ENCODE results near the gene AMPD2.
A peak's percentile ranks its signal among the peaks of the same experiment; 100 is the strongest.
"Not testable (repeated sequence)": the region's sequence is repeated elsewhere in the genome, so short reads cannot be mapped to it uniquely, and the experiment has no call there.

The AMPD2 gene

DNA sequence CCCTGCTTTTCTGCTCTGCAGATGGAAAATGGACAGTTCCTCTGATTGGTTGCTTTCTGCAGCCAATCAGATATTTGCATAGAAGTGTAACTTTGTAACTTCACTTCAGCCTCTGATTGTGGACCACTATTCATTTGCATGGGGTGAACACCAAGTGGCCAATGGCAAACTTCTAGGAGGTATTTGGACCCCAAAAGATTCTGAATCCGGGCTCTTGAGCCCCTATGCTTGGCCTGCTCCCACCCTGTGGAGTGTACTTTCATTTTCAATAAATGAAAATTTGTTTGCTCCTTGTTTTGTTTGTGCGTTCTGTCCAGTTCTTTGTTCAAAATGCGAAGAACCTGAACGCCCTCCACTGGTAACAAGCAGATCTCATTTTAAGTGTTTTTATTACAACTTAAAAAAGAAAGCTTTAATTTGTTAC is 29.9 kb downstream of the AMPD2 start:
- DNase-seq (ENCODE audit: low read depth in 2 of 2): no peak

- no peak for DNase-seq (ENCODE audit: low read depth in 2 of 2)
These were observed 31.0 kb downstream of the AMPD2 start for GRCh38 chr1:109650609-109651008.

GRCh38 chr1:109652402-109652801 is 32.8 kb downstream of the AMPD2 start:
- no peak for DNase-seq (ENCODE audit: low read depth in 2 of 2)

- DNase-seq (ENCODE audit: low read depth in 2 of 2): no peak
These were observed 33.7 kb downstream of the AMPD2 start for GRCh38 chr1:109653306-109653705.

- no peak for DNase-seq (ENCODE audit: low read depth in 2 of 2)
These were observed 34.9 kb downstream of the AMPD2 start for GRCh38 chr1:109654519-109654918.

- DNase-seq (ENCODE audit: low read depth in 2 of 2): no peak
These were observed 36.2 kb downstream of the AMPD2 start, which contains the start of gene GSTM4 for GRCh38 chr1:109655615-109656519. TSS of gene GSTM4 (plus strand) at chr1:109656099. CDS start at chr1:109656390, 291 bp downstream.

GRCh38 chr1:109657395-109657794 is 37.8 kb downstream of the AMPD2 start:
- no peak for DNase-seq (ENCODE audit: low read depth in 2 of 2)

DNA sequence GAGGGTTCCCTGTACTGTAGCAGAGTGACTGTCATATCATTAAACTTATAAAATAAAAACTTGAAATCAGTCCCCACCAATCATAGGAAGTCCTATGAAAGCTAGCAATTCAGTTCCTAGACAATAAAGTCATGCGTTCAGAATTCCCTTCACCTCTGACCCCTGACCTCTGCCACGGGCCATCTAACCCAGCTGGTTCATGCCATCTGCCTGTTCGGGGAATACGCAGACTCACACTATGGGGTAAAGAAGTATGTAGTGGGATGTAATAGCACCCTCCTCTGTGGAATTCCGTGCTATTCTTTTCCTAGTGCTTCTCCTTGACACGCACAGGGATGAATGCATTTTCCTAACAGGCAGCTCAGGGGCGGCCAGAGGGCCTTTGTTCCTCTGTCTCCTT is 38.3 kb downstream of the AMPD2 start:
- DNase-seq (ENCODE audit: low read depth in 2 of 2): no peak

GRCh38 chr1:109658533-109659042 is 39.0 kb downstream of the AMPD2 start:
- DNase-seq (ENCODE audit: low read depth in 2 of 2): no peak

DNA sequence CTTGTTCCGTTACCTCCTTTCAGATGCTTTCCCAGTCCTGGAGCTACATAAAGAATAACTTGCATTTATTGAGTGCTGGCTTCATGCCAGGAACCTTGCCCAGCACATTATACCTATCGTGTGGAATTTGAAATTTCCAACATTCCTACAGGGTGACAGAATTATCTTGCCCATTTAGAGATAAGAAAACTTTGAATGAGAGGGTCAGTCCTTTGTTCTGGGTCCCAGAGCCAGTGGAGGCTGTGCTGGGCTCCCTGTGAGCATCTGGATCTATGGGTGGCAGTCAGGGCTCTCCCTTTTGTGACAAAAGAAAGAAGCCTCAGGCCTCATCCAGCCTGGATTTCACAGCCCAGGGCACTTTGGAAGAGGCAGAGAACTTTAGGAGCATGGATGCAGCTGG is 39.5 kb downstream of the AMPD2 start:
- no peak for DNase-seq (ENCODE audit: low read depth in 2 of 2)

- DNase-seq (ENCODE audit: low read depth in 2 of 2): no peak
These were observed 40.5 kb downstream of the AMPD2 start for GRCh38 chr1:109659997-109660690.

DNA sequence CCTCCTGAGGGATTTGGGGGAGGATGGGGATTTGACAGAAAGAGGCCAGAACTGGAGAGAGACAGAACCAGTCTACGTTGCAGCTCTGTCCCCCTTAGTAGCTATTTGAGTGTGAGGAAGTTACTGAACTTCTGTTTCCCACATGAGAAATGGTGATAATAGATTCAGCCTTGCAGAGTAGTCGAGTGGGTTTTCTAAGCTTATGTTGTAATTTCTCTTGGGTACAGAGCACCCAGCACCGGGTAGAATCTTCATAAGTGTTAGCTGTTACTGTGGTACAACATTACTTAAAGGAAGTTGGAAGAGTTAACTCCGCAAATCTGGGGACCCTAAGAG is 41.0 kb downstream of the AMPD2 start:
- DNase-seq (ENCODE audit: low read depth in 2 of 2): not testable (repeated sequence)

DNA sequence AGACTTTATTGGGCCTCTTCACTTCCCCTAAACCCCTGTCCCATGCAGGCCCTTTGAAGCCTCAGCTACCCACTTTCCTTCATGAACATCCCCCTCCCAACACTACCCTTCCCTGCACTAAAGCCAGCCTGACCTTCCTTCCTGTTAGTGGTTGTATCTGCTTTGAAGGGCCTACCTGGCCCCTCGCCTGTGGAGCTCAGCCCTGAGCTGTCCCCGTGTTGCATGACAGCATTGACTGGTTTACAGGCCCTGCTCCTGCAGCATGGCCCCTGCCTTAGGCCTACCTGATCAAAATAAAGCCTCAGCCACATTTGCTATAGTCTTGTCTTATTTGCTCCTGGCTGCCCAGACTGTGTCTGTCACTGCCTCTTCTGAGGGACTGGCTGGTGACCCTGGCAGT is 41.8 kb downstream of the AMPD2 start:
- DNase-seq (ENCODE audit: low read depth in 2 of 2): no peak

- DNase-seq (ENCODE audit: low read depth in 2 of 2): no peak
These were observed 45.0 kb downstream of the AMPD2 start for GRCh38 chr1:109664671-109665070.

- peak; percentile 59 to 62 for DNase-seq (ENCODE audit: low read depth in 2 of 2)
These were observed 48.0 kb downstream of the AMPD2 start, which contains the start of gene GSTM2 for GRCh38 chr1:109667452-109668122. TSS of gene GSTM2 (plus strand) at chr1:109668057. CDS start at chr1:109668116, 59 bp downstream.

- no peak for DNase-seq (ENCODE audit: low read depth in 2 of 2)
These were observed 48.6 kb downstream of the AMPD2 start for GRCh38 chr1:109668123-109668775.

- no peak for DNase-seq (ENCODE audit: low read depth in 2 of 2)
These were observed 49.8 kb downstream of the AMPD2 start for GRCh38 chr1:109669246-109669948.

GRCh38 chr1:109669949-109670302 is 50.3 kb downstream of the AMPD2 start:
- DNase-seq (ENCODE audit: low read depth in 2 of 2): not testable (repeated sequence)

DNA sequence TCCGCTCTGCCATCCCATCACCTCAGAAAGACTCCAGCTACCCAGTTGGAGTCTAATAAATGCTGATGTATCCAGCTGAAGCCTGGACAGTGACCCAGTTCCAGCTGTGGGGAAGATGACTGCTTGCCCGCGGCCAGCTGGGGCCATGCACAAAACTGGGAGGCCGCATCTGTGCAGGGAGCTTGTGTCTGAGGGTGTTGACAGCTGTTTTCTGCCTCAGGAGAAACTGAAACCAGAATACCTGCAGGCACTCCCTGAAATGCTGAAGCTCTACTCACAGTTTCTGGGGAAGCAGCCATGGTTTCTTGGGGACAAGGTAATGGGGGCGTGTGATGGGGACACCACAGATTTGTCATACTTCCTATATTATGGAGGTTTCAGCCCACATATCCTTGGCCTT is 51.4 kb downstream of the AMPD2 start:
- DNase-seq (ENCODE audit: low read depth in 2 of 2): no peak

DNA sequence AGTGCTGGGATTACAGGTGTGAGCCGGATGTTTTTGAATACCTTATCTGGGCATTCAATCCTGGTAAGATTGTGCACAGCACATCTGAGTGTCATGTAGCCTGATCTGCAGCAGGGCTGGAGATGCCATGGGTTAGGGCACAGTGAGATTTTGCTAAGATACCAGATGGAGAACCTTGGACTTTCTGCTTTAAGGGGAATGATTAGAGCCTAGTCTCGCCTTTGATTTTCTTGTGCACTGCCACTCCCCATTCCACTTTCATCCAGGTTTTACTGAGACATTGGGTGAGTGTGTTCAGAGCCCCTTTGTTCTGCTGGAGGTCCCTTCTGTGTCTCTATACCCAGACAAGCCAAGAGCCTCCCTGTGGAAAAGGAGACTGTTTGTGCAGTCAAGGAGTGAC is 54.2 kb downstream of the AMPD2 start:
- not testable (repeated sequence) for DNase-seq (ENCODE audit: low read depth in 2 of 2)
